Neuronal stem cell (in vitro differentiated cells): ENCODE data around the gene ADSS1.

Experiments
- DNase-seq: peaks from one replicate; pipeline ENCODE4 v3.0.0-alpha.2; 2013; ENCODE audit warnings: low spot score
- H2AFZ ChIP-seq: one replicate; pipeline ENCODE4 v1.6.1; 2013; ENCODE audit warnings: mild to moderate bottlenecking, low read length, inconsistent platforms
- H2AK5ac ChIP-seq: 2 replicates; pipeline ENCODE4 v1.6.1; 2013; ENCODE audit warnings: low read depth, mild to moderate bottlenecking, inconsistent platforms, low read length, moderate library complexity, mixed read lengths
- H2BK120ac ChIP-seq: 2 replicates; pipeline ENCODE4 v1.6.1; 2013; ENCODE audit warnings: low read depth, mild to moderate bottlenecking, inconsistent platforms, low read length, moderate library complexity, mixed read lengths
- H2BK12ac ChIP-seq: one replicate; pipeline ENCODE4 v1.6.1; 2013; ENCODE audit warnings: low read length, inconsistent platforms
- H2BK15ac ChIP-seq: 2 replicates; pipeline ENCODE4 v1.6.1; 2013; ENCODE audit warnings: mild to moderate bottlenecking, low read length, inconsistent platforms, mixed read lengths
- H2BK5ac ChIP-seq: one replicate; pipeline ENCODE4 v1.6.1; 2013; ENCODE audit warnings: inconsistent platforms, mild to moderate bottlenecking, low read length, moderate library complexity
- H3K14ac ChIP-seq: one replicate; pipeline ENCODE4 v1.6.1; 2013; ENCODE audit warnings: low read length, inconsistent platforms
- H3K18ac ChIP-seq: 2 replicates; pipeline ENCODE4 v1.6.1; 2013; ENCODE audit warnings: low read length, inconsistent platforms
- H3K23ac ChIP-seq: 2 replicates; pipeline ENCODE4 v1.6.1; 2013; ENCODE audit warnings: low read depth, mild to moderate bottlenecking, mixed read lengths, low read length, inconsistent platforms; ENCODE audit not compliant: poor library complexity
- H3K27ac ChIP-seq: replicated peaks from 3 replicates; pipeline ENCODE4 v1.5.1; 2013; ENCODE audit warnings: low read length, inconsistent platforms
- H3K27me3 ChIP-seq, 3 experiments: 2 replicates each; pipeline ENCODE4 v1.6.1; 2013; ENCODE audit warnings: low read length in 3 of 3, mild to moderate bottlenecking in 2 of 3, inconsistent platforms in 1 of 3, low read depth in 1 of 3, mixed read lengths in 1 of 3, moderate library complexity in 1 of 3; ENCODE audit not compliant: control insufficient read depth in 3 of 3, insufficient read depth in 3 of 3
- H3K36me3 ChIP-seq, 2 donors: replicated peaks in 1 of 2; 2 replicates each; pipeline ENCODE4 v1.6.1; 2013; ENCODE audit warnings: low read length in 2 of 2; ENCODE audit not compliant: control insufficient read depth in 2 of 2, insufficient read depth in 2 of 2
- H3K4ac ChIP-seq: 2 replicates; pipeline ENCODE4 v1.6.1; 2013; ENCODE audit warnings: inconsistent platforms, mild to moderate bottlenecking, low read length, moderate library complexity
- H3K4me1 ChIP-seq, 2 donors: 1 replicate in 1 of 2; 2 replicates in 1 of 2; pipeline ENCODE4 v1.6.1; 2013; ENCODE audit warnings: low read length in 2 of 2, low read depth in 1 of 2; ENCODE audit not compliant: control insufficient read depth in 2 of 2, insufficient read depth in 1 of 2
- H3K4me2 ChIP-seq: one replicate; pipeline ENCODE4 v1.6.1; 2013; ENCODE audit warnings: mild to moderate bottlenecking, low read length, inconsistent platforms; ENCODE audit not compliant: insufficient read depth, poor library complexity, severe bottlenecking
- H3K4me3 ChIP-seq, 2 donors: 2 replicates each; pipeline ENCODE4 v1.5.1; 2013; ENCODE audit warnings: low read length in 2 of 2, mild to moderate bottlenecking in 2 of 2, inconsistent platforms in 1 of 2, moderate library complexity in 1 of 2
- H3K79me1 ChIP-seq: one replicate; pipeline ENCODE4 v1.6.1; 2013; ENCODE audit warnings: low read depth, mild to moderate bottlenecking, inconsistent platforms, low read length, moderate library complexity
- H3K9ac ChIP-seq: one replicate; pipeline ENCODE4 v1.6.1; 2013; ENCODE audit warnings: mild to moderate bottlenecking, low read depth, low read length, inconsistent platforms; ENCODE audit not compliant: poor library complexity
- H3K9me3 ChIP-seq, 2 donors: replicated peaks in 1 of 2; 2 replicates each; pipeline versions ENCODE3 to v1.6.1; 2013; ENCODE audit warnings: low read length in 2 of 2, mild to moderate bottlenecking in 2 of 2, inconsistent platforms in 1 of 2, low read depth in 1 of 2, mixed read lengths in 1 of 2, moderate library complexity in 1 of 2; ENCODE audit not compliant: control insufficient read depth in 2 of 2, insufficient read depth in 1 of 2
- H4K8ac ChIP-seq: one replicate; pipeline ENCODE4 v1.6.1; 2013; ENCODE audit warnings: low read depth, mild to moderate bottlenecking, inconsistent platforms, low read length, moderate library complexity
- H4K91ac ChIP-seq: one replicate; pipeline ENCODE4 v1.6.1; 2013; ENCODE audit warnings: low read length, low read depth, mild to moderate bottlenecking, inconsistent platforms; ENCODE audit not compliant: poor library complexity
- WGBS, 2 donors: extraction: QIAGEN DNeasy Blood & Tissue Kit; methylation state at CpG; one replicate each; pipeline ENCODE4 v1.1.7; 2013; ENCODE audit warnings: missing lambda C conversion rate in 2 of 2, mixed read lengths in 1 of 2; ENCODE audit not compliant: insufficient read length in 2 of 2, insufficient replicate concordance in 1 of 2; ENCODE audit errors: extremely low coverage in 2 of 2; 5-methylcytosine and 5-hydroxymethylcytosine counted together

ADSS1 gene

GRCh38 chr14:104757681-104758392 lies 33.8 kb downstream of the ADSS1 start:
- H2AFZ ChIP-seq: no peak overlapping the region
- H3K36me3 ChIP-seq: peaks cover 41 to 82% of the 10 kb centered on the region in 2 donors
- H2BK12ac ChIP-seq: no peak overlapping the region
- no CpG with 5 or more reads among the region's 19 CpGs for WGBS, 2 donors
- H3K9ac ChIP-seq: no peak overlapping the region
- no peak overlapping the region for H3K23ac ChIP-seq
- H3K27ac ChIP-seq: no peak overlapping the region
- H3K9me3 ChIP-seq: no peaks in the 10 kb centered on the region
- no peak overlapping the region for H4K8ac ChIP-seq
- no peak overlapping the region for H3K18ac ChIP-seq
- H3K14ac ChIP-seq: no peak overlapping the region
- H2BK5ac ChIP-seq: no peak overlapping the region
- peak overlapping the region in 1 of 2 donors; percentile 29 for H3K4me3 ChIP-seq
- no peaks in the 10 kb centered on the region for H3K27me3 ChIP-seq
- H4K91ac ChIP-seq: no peak overlapping the region
- H3K4me1 ChIP-seq: peaks cover 10 to 14% of the 10 kb centered on the region in 2 donors
- no peak overlapping the region for H3K4ac ChIP-seq
- no peak overlapping the region for H2AK5ac ChIP-seq
- peaks cover 44% of the 10 kb centered on the region for H3K79me1 ChIP-seq
- DNase-seq: no peak
- H2BK120ac ChIP-seq: no peak overlapping the region
- no peak overlapping the region for H3K4me2 ChIP-seq
- no peak overlapping the region for H2BK15ac ChIP-seq

- no peaks in the 10 kb centered on the region for H3K27me3 ChIP-seq
- peak overlapping the region; percentile 35 for H2BK5ac ChIP-seq
- DNase-seq: no peak
- H3K4me3 ChIP-seq: peak overlapping the region in 1 of 2 donors; percentile 43
- H4K91ac ChIP-seq: no peak overlapping the region
- peaks cover 41 to 84% of the 10 kb centered on the region in 2 donors for H3K36me3 ChIP-seq
- WGBS, 2 donors: no CpG with 5 or more reads among the region's 30 CpGs
- H3K4me2 ChIP-seq: no peak overlapping the region
- no peak overlapping the region for H2BK120ac ChIP-seq
- H3K9ac ChIP-seq: no peak overlapping the region
- H2BK12ac ChIP-seq: no peak overlapping the region
- H3K4me1 ChIP-seq: peaks cover 2 to 5% of the 10 kb centered on the region in 2 donors
- H3K23ac ChIP-seq: peak overlapping the region; percentile 31
- H2BK15ac ChIP-seq: no peak overlapping the region
- peak overlapping the region; percentile 10 for H4K8ac ChIP-seq
- no peak overlapping the region for H3K18ac ChIP-seq
- peaks cover 0 to 4% of the 10 kb centered on the region in 2 donors for H3K9me3 ChIP-seq
- no peak overlapping the region for H3K14ac ChIP-seq
- no peak overlapping the region for H3K27ac ChIP-seq
- no peak overlapping the region for H3K4ac ChIP-seq
- H2AK5ac ChIP-seq: no peak overlapping the region
- peaks cover 35% of the 10 kb centered on the region for H3K79me1 ChIP-seq
- H2AFZ ChIP-seq: no peak overlapping the region
Measured at GRCh38 chr14:104758981-104759969, 35.2 kb downstream of the ADSS1 start.

GRCh38 chr14:104765517-104765916 lies 41.5 kb downstream of the ADSS1 start:
- Histone ChIP-seq H3K4me1 (peaks cover 5 to 13% of the 10 kb centered on the region in 2 donors), H3K4ac (no peak overlapping the region), H3K18ac (no peak overlapping the region), H3K27ac (no peak overlapping the region), H3K9ac (no peak overlapping the region), H3K4me3 (no peak overlapping the region), H3K27me3 (no peaks in the 10 kb centered on the region), H4K8ac (no peak overlapping the region), H2BK120ac (no peak overlapping the region), H3K9me3 (peaks cover 0 to 13% of the 10 kb centered on the region in 2 donors), H2AK5ac (no peak overlapping the region), H3K36me3 (peaks cover 9 to 39% of the 10 kb centered on the region in 2 donors), H4K91ac (no peak overlapping the region), H3K4me2 (no peak overlapping the region), H2BK5ac (no peak overlapping the region), H2BK12ac (no peak overlapping the region), H3K14ac (no peak overlapping the region), H3K23ac (no peak overlapping the region), H3K79me1 (peaks cover 4% of the 10 kb centered on the region), H2AFZ (no peak overlapping the region), H2BK15ac (no peak overlapping the region)
- DNase-seq: no peak
- WGBS, 2 donors: no CpG with 5 or more reads among the region's 3 CpGs
